ENCODE measurements around the gene ENPP3. TPM values are rescaled to one million over a fixed set of nuclear protein-coding genes. Genes with fewer than 3 reads are reported as not detected.

ENPP3 gene
- total and polyA plus RNA-seq, 10 of the 15 experiments (the other 5 are each of a cell fraction or from before 2014, with no cell fraction given) = 0.01 TPM; not detected in 9

DNA sequence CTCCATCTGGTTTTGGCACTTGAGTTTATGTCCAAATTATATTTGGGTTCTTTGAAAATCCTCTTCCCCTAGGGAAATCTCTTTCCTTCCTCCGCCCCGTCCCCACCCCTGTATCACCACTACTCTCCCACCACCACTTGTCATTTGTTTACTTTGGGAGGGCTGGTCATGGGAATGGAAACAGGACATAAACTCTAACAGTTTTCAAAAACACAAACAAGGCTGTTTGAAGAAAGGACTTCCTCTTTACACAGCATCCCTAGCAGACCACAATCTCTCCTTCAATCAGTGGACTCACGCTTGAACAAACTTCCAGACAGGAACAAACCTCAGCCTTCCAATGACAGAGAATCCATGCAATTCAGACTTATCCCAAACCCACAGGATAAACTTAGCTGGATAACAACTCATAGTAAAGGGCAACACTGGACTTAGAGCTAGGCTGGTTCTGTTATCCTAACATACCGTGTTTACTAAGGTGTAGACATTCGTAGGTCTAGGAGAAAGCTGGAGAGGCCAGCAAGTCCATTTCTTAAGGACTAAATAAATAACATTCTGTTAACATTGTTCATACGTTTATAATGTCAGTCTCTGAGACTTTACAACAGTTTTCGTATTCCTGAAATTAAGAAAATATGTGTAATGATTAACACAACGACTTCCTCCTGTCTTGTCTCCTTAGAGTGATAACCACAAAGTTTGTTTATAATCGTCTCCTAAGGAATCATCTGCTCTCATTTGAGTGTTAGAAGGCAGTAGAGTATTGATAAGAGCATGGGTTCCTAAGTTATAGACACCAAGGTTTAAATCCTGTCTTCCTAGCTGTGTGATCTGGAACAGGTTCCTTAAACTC lies 117.8 kb downstream of the ENPP3 start:
- no peak for TF ChIP-seq RFX5 (IDR thresholded peaks at IDR 0.05; ENCODE audit: low read depth, low read length)
- TF ChIP-seq, protein P1, sequence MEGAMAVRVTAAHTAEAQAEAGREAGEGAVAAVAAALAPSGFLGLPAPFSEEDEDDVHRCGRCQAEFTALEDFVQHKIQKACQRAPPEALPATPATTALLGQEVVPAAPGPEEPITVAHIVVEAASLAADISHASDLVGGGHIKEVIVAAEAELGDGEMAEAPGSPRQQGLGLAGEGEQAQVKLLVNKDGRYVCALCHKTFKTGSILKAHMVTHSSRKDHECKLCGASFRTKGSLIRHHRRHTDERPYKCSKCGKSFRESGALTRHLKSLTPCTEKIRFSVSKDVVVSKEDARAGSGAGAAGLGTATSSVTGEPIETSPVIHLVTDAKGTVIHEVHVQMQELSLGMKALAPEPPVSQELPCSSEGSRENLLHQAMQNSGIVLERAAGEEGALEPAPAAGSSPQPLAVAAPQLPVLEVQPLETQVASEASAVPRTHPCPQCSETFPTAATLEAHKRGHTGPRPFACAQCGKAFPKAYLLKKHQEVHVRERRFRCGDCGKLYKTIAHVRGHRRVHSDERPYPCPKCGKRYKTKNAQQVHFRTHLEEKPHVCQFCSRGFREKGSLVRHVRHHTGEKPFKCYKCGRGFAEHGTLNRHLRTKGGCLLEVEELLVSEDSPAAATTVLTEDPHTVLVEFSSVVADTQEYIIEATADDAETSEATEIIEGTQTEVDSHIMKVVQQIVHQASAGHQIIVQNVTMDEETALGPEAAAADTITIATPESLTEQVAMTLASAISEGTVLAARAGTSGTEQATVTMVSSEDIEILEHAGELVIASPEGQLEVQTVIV (IDR thresholded peaks at IDR 0.05; ENCODE audit: borderline replicate concordance, partially characterized antibody) = peak; percentile 18
- CTCF ChIA-PET = no interaction called here
- H3K27ac ChIP-seq (ENCODE audit: control insufficient read depth, insufficient read depth) = no peak overlapping the region
- H3K79me2 ChIP-seq (ENCODE audit: control insufficient read depth, insufficient read depth, low read length) = no peaks in the 10 kb centered on the region
- no peaks in the 10 kb centered on the region for H3K4me1 ChIP-seq (ENCODE audit: control insufficient read depth, insufficient read depth, low read length)
- WGBS (ENCODE audit: insufficient coverage, insufficient replicate concordance, low lambda C conversion rate, missing lambda C conversion rate) = 3% methylated on average over 9 of the region's 9 CpGs
- no peak overlapping the region for H3K4me2 ChIP-seq (ENCODE audit: control insufficient read depth, insufficient read depth)
- FAIRE-seq = no peak
- no peaks in the 10 kb centered on the region for H3K36me3 ChIP-seq (ENCODE audit: control insufficient read depth in 2 of 2, insufficient read depth in 2 of 2, low read length in 1 of 2)
- RAD21 ChIA-PET (ENCODE audit: unreplicated experiment) = no interaction called here
- intact Hi-C loops (cut with micrococcal nuclease; ENCODE audit: unreplicated experiment) = no loop called here
- no peaks in the 10 kb centered on the region for H3K27me3 ChIP-seq (replicated peaks in 1 of 2; ENCODE audit: control insufficient read depth in 2 of 2, insufficient read depth in 2 of 2, low read length in 1 of 2)
- DNase-seq (ENCODE audit: low read depth, low spot score) = no peak
- no peak overlapping the region for H3K4me3 ChIP-seq
- POLR2A ChIA-PET = no interaction called here
- H4K20me1 ChIP-seq (ENCODE audit: control insufficient read depth, insufficient read depth) = no peaks in the 10 kb centered on the region
- in situ Hi-C loops (cut with MboI) = no loop called here
- H3K9ac ChIP-seq (ENCODE audit: control insufficient read depth, insufficient read depth, low read length) = no peak overlapping the region
- SMC1A ChIA-PET (ENCODE audit: uncharacterized antibody, unreplicated experiment) = no interaction called here
- H3K9me3 ChIP-seq (replicated peaks; ENCODE audit: control insufficient read depth, insufficient read depth, low read length) = no peaks in the 10 kb centered on the region
- BruUV-seq (replicated peaks) = no TSS peak
- ATAC-seq = no peak
- H2AFZ ChIP-seq (ENCODE audit: control insufficient read depth, low read depth, low read length) = no peak overlapping the region

DNA sequence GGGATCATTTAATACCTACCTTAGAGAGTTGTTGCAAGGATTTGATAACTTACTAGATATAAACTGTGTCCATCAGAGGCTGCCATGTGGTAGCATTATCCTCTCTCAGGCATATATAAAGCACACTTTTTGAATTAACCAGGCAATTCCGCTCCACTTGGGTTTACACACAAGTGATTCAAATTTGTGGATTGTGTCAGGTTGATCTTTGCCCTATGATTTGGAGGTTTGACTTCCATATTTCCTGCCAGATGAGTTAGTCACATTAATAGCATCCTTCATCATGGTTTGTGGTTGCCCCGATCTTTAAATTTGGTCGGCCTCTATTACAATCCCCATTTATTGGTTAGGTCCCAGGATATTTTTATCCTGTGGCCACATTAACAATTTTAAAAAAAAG lies 118.5 kb downstream of the ENPP3 start:
- POLR2A ChIA-PET = no interaction called here
- CTCF ChIA-PET = no interaction called here
- SMC1A ChIA-PET (ENCODE audit: uncharacterized antibody, unreplicated experiment) = no interaction called here
- TF ChIP-seq EZH2 (IDR thresholded peaks at IDR 0.05; ENCODE audit: borderline replicate concordance, control insufficient read depth, low read depth, low read length) (no peak), NFIC (IDR thresholded peaks at IDR 0.05; ENCODE audit: low read depth, low read length) (no peak), LARP7 (IDR thresholded peaks at IDR 0.05) (no peak)
- TF ChIP-seq, protein P2, sequence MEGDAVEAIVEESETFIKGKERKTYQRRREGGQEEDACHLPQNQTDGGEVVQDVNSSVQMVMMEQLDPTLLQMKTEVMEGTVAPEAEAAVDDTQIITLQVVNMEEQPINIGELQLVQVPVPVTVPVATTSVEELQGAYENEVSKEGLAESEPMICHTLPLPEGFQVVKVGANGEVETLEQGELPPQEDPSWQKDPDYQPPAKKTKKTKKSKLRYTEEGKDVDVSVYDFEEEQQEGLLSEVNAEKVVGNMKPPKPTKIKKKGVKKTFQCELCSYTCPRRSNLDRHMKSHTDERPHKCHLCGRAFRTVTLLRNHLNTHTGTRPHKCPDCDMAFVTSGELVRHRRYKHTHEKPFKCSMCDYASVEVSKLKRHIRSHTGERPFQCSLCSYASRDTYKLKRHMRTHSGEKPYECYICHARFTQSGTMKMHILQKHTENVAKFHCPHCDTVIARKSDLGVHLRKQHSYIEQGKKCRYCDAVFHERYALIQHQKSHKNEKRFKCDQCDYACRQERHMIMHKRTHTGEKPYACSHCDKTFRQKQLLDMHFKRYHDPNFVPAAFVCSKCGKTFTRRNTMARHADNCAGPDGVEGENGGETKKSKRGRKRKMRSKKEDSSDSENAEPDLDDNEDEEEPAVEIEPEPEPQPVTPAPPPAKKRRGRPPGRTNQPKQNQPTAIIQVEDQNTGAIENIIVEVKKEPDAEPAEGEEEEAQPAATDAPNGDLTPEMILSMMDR (IDR thresholded peaks at IDR 0.05 in 2 of 3, conservative IDR thresholded peaks at IDR 0.05 in 1 of 3; ENCODE audit: control insufficient read depth in 2 of 3, extremely low read depth in 1 of 3, insufficient read depth in 1 of 3, low read depth in 3 of 3, low read length in 3 of 3) = no peak
- TF ChIP-seq, protein P3, sequence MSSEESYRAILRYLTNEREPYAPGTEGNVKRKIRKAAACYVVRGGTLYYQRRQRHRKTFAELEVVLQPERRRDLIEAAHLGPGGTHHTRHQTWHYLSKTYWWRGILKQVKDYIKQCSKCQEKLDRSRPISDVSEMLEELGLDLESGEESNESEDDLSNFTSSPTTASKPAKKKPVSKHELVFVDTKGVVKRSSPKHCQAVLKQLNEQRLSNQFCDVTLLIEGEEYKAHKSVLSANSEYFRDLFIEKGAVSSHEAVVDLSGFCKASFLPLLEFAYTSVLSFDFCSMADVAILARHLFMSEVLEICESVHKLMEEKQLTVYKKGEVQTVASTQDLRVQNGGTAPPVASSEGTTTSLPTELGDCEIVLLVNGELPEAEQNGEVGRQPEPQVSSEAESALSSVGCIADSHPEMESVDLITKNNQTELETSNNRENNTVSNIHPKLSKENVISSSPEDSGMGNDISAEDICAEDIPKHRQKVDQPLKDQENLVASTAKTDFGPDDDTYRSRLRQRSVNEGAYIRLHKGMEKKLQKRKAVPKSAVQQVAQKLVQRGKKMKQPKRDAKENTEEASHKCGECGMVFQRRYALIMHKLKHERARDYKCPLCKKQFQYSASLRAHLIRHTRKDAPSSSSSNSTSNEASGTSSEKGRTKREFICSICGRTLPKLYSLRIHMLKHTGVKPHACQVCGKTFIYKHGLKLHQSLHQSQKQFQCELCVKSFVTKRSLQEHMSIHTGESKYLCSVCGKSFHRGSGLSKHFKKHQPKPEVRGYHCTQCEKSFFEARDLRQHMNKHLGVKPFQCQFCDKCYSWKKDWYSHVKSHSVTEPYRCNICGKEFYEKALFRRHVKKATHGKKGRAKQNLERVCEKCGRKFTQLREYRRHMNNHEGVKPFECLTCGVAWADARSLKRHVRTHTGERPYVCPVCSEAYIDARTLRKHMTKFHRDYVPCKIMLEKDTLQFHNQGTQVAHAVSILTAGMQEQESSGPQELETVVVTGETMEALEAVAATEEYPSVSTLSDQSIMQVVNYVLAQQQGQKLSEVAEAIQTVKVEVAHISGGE (CRISPR knock-in tag; IDR thresholded peaks at IDR 0.05) = no peak

More for the DNA sequence above, 118.5 kb downstream of the ENPP3 start:
- no peaks in the 10 kb centered on the region for H3K79me2 ChIP-seq (ENCODE audit: control insufficient read depth, insufficient read depth, low read length)
- DNase-seq (ENCODE audit: low read depth, low spot score) (no peak), ATAC-seq (no peak), FAIRE-seq (no peak)
- H3K4me2 ChIP-seq (ENCODE audit: control insufficient read depth, insufficient read depth) = no peak overlapping the region
- intact Hi-C loops (cut with micrococcal nuclease; ENCODE audit: unreplicated experiment) = no loop called here
- H3K9me3 ChIP-seq (replicated peaks; ENCODE audit: control insufficient read depth, insufficient read depth, low read length) = no peaks in the 10 kb centered on the region
- BruUV-seq (replicated peaks) = no TSS peak
- H3K4me3 ChIP-seq = no peak overlapping the region
- H3K9ac ChIP-seq (ENCODE audit: control insufficient read depth, insufficient read depth, low read length) = no peak overlapping the region
- H3K27ac ChIP-seq (ENCODE audit: control insufficient read depth, insufficient read depth) = no peak overlapping the region
- no peaks in the 10 kb centered on the region for H3K4me1 ChIP-seq (ENCODE audit: control insufficient read depth, insufficient read depth, low read length)
- WGBS (ENCODE audit: insufficient coverage, insufficient replicate concordance, low lambda C conversion rate, missing lambda C conversion rate) = 88% methylated on average over 3 of the region's 3 CpGs
- H3K27me3 ChIP-seq (replicated peaks in 1 of 2; ENCODE audit: control insufficient read depth in 2 of 2, insufficient read depth in 2 of 2, low read length in 1 of 2) = no peaks in the 10 kb centered on the region
- no peaks in the 10 kb centered on the region for H4K20me1 ChIP-seq (ENCODE audit: control insufficient read depth, insufficient read depth)
- no peaks in the 10 kb centered on the region for H3K36me3 ChIP-seq (ENCODE audit: control insufficient read depth in 2 of 2, insufficient read depth in 2 of 2, low read length in 1 of 2)
- in situ Hi-C loops (cut with MboI) = no loop called here
- H2AFZ ChIP-seq (ENCODE audit: control insufficient read depth, low read depth, low read length) = no peak overlapping the region
- RAD21 ChIA-PET (ENCODE audit: unreplicated experiment) = no interaction called here

Measured in GM12878 (cell line).